ENCODE results near the gene MCC. TPM values are rescaled to one million over a fixed set of nuclear protein-coding genes. Genes with fewer than 3 reads are reported as not detected.

The MCC gene
- total RNA-seq, 1 donor from 2014 or later, result 26.9 TPM

DNA sequence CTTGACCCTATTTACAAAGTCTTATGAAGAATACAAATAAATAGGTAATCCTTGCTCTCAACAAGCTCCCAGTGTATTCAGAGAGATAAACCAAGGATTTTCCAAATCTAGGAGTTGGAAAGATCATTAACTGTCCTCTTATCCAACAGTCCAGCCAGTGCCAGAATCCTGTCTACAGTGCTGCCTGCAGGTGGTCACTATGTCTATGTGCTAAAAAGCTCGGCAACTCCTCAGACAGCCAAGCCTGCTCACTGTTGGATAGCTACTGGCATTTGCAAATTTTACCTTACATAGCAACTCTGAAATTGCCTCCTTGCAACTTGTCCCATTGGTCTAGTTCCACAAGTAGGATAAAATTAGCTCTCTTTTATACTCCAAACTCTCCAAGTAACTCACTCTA is 324.2 kb downstream of the MCC start:
- Histone ChIP-seq H3K27me3 (ENCODE audit: insufficient read depth, low read length) (peaks cover 6% of the 10 kb centered on the region), H3K4me1 (ENCODE audit: insufficient read depth, low read length) (peaks cover 47% of the 10 kb centered on the region), H4K20me1 (ENCODE audit: insufficient read depth, low read length) (peaks cover 19% of the 10 kb centered on the region), H3K9ac (ENCODE audit: low read length) (no peak overlapping the region), H3K9me3 (ENCODE audit: insufficient read depth, low read depth, low read length) (no peaks in the 10 kb centered on the region), H3K4me2 (ENCODE audit: low read length) (no peak overlapping the region), H3K79me2 (ENCODE audit: insufficient read depth, low read length) (peaks cover 3% of the 10 kb centered on the region), H3K36me3 (ENCODE audit: insufficient read depth, low read length) (no peaks in the 10 kb centered on the region), H2AFZ (ENCODE audit: low read depth, low read length) (no peak overlapping the region), H3K27ac (ENCODE audit: low read depth, low read length) (no peak overlapping the region), H3K4me3 (ENCODE audit: insufficient read depth, low read depth, low read length) (no peak overlapping the region)
- DNase-seq (ENCODE audit: low read depth), result no peak
- Mint-ChIP-seq H3K4me1 (ENCODE audit: low read depth, unreplicated experiment) (peaks cover 67% of the 10 kb centered on the region), H3K27ac (ENCODE audit: unreplicated experiment) (no peak overlapping the region), H3K27me3 (ENCODE audit: low read depth, unreplicated experiment) (no peaks in the 10 kb centered on the region), H3K4me3 (ENCODE audit: unreplicated experiment) (no peak overlapping the region), H3K9me3 (ENCODE audit: unreplicated experiment) (peaks cover under 1% of the 10 kb centered on the region), H3K36me3 (ENCODE audit: low read depth, unreplicated experiment) (no peaks in the 10 kb centered on the region)
- no peak for FAIRE-seq
- TF ChIP-seq EZH2 (IDR thresholded peaks at IDR 0.05; ENCODE audit: insufficient read depth, low read length), result no peak
- TF ChIP-seq, protein P1, sequence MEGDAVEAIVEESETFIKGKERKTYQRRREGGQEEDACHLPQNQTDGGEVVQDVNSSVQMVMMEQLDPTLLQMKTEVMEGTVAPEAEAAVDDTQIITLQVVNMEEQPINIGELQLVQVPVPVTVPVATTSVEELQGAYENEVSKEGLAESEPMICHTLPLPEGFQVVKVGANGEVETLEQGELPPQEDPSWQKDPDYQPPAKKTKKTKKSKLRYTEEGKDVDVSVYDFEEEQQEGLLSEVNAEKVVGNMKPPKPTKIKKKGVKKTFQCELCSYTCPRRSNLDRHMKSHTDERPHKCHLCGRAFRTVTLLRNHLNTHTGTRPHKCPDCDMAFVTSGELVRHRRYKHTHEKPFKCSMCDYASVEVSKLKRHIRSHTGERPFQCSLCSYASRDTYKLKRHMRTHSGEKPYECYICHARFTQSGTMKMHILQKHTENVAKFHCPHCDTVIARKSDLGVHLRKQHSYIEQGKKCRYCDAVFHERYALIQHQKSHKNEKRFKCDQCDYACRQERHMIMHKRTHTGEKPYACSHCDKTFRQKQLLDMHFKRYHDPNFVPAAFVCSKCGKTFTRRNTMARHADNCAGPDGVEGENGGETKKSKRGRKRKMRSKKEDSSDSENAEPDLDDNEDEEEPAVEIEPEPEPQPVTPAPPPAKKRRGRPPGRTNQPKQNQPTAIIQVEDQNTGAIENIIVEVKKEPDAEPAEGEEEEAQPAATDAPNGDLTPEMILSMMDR (IDR thresholded peaks at IDR 0.05; ENCODE audit: insufficient read depth, low read depth, low read length), result no peak

DNA sequence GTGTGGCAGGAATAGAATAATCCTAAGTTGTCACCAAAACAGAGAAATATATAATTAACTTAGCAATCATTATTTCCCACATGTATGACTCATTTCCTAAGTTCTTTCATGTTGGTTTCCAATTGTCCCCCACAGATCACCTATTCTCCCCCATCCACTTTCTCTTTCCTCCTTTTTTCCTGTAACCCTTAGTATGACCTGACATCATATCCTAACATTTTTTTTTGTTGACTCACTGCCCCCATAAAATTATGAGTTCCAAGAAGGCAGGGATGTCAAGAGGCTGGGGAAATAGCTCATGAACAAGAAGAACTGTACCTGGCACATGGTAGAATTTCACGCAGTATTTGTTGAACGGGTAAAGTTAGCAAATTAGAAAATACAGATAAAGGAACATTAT is 324.9 kb downstream of the MCC start:
- Mint-ChIP-seq H3K36me3 (ENCODE audit: low read depth, unreplicated experiment) (no peaks in the 10 kb centered on the region), H3K4me3 (ENCODE audit: unreplicated experiment) (no peak overlapping the region), H3K27ac (ENCODE audit: unreplicated experiment) (peak overlapping the region; percentile 10), H3K27me3 (ENCODE audit: low read depth, unreplicated experiment) (no peaks in the 10 kb centered on the region), H3K4me1 (ENCODE audit: low read depth, unreplicated experiment) (peaks cover 60% of the 10 kb centered on the region), H3K9me3 (ENCODE audit: unreplicated experiment) (peaks cover 1% of the 10 kb centered on the region)
- no peak overlapping the region for H3K4me3 ChIP-seq (ENCODE audit: insufficient read depth, low read depth, low read length)
- peak; percentile 62 for DNase-seq (ENCODE audit: low read depth)
- no peaks in the 10 kb centered on the region for H3K36me3 ChIP-seq (ENCODE audit: insufficient read depth, low read length)
- TF ChIP-seq, protein P1 (IDR thresholded peaks at IDR 0.05; ENCODE audit: insufficient read depth, low read depth, low read length), result no peak
- TF ChIP-seq EZH2 (IDR thresholded peaks at IDR 0.05; ENCODE audit: insufficient read depth, low read length), result no peak
- no peak for FAIRE-seq
- H3K27me3 ChIP-seq (ENCODE audit: insufficient read depth, low read length), result no peaks in the 10 kb centered on the region
- H3K9ac ChIP-seq (ENCODE audit: low read length), result no peak overlapping the region
- H2AFZ ChIP-seq (ENCODE audit: low read depth, low read length), result no peak overlapping the region
- no peaks in the 10 kb centered on the region for H3K9me3 ChIP-seq (ENCODE audit: insufficient read depth, low read depth, low read length)
- H3K27ac ChIP-seq (ENCODE audit: low read depth, low read length), result no peak overlapping the region
- peaks cover 47% of the 10 kb centered on the region for H3K4me1 ChIP-seq (ENCODE audit: insufficient read depth, low read length)
- H3K79me2 ChIP-seq (ENCODE audit: insufficient read depth, low read length), result peaks cover 3% of the 10 kb centered on the region
- H3K4me2 ChIP-seq (ENCODE audit: low read length), result peak overlapping the region; percentile 29
- peaks cover 13% of the 10 kb centered on the region for H4K20me1 ChIP-seq (ENCODE audit: insufficient read depth, low read length)

DNA sequence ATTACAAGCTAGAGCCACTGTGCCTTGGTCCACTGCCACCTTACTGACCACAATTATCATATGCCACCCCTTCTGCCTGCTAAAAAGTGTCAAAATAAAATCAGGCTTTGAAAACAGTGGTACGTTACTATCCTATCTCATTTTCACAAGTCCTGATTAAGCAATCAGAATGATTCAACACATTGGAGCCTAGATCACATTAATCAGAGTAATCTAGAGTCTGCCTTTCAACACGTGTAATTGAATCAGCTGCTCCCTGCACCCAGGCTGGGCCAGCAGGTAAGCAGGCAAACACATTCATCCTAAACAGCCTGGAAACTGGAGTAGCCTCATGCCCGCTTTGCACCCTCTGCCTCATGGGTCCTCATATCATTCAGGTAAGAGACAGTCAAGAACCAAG is 325.5 kb downstream of the MCC start:
- no peak overlapping the region for H3K4me3 ChIP-seq (ENCODE audit: insufficient read depth, low read depth, low read length)
- H3K4me1 Mint-ChIP-seq (ENCODE audit: low read depth, unreplicated experiment), result peaks cover 54% of the 10 kb centered on the region
- FAIRE-seq (no peak), DNase-seq (ENCODE audit: low read depth) (peak; percentile 79)
- no peak for TF ChIP-seq EZH2 (IDR thresholded peaks at IDR 0.05; ENCODE audit: insufficient read depth, low read length)
- TF ChIP-seq, protein P1 (IDR thresholded peaks at IDR 0.05; ENCODE audit: insufficient read depth, low read depth, low read length), result no peak
- H3K4me1 ChIP-seq (ENCODE audit: insufficient read depth, low read length), result peaks cover 42% of the 10 kb centered on the region
- no peaks in the 10 kb centered on the region for H3K27me3 ChIP-seq (ENCODE audit: insufficient read depth, low read length)
- H3K36me3 Mint-ChIP-seq (ENCODE audit: low read depth, unreplicated experiment), result no peaks in the 10 kb centered on the region
- H4K20me1 ChIP-seq (ENCODE audit: insufficient read depth, low read length), result peaks cover 13% of the 10 kb centered on the region
- H3K27ac ChIP-seq (ENCODE audit: low read depth, low read length), result peak overlapping the region; percentile 44
- peak overlapping the region; percentile 68 for H3K27ac Mint-ChIP-seq (ENCODE audit: unreplicated experiment)
- no peak overlapping the region for H3K9ac ChIP-seq (ENCODE audit: low read length)
- no peaks in the 10 kb centered on the region for H3K27me3 Mint-ChIP-seq (ENCODE audit: low read depth, unreplicated experiment)
- no peaks in the 10 kb centered on the region for H3K36me3 ChIP-seq (ENCODE audit: insufficient read depth, low read length)
- peaks cover 1% of the 10 kb centered on the region for H3K9me3 Mint-ChIP-seq (ENCODE audit: unreplicated experiment)
- H3K4me2 ChIP-seq (ENCODE audit: low read length), result peak overlapping the region; percentile 10
- H3K4me3 Mint-ChIP-seq (ENCODE audit: unreplicated experiment), result no peak overlapping the region
- no peaks in the 10 kb centered on the region for H3K9me3 ChIP-seq (ENCODE audit: insufficient read depth, low read depth, low read length)
- peaks cover 3% of the 10 kb centered on the region for H3K79me2 ChIP-seq (ENCODE audit: insufficient read depth, low read length)
- no peak overlapping the region for H2AFZ ChIP-seq (ENCODE audit: low read depth, low read length)
